ENCODE measurements around the gene FAM89A.

- TF ChIP-seq POLR2AphosphoS5 (IDR thresholded peaks at IDR 0.05) (no peak), POLR2A (IDR thresholded peaks at IDR 0.05) (no peak)
- TF ChIP-seq, protein P1, sequence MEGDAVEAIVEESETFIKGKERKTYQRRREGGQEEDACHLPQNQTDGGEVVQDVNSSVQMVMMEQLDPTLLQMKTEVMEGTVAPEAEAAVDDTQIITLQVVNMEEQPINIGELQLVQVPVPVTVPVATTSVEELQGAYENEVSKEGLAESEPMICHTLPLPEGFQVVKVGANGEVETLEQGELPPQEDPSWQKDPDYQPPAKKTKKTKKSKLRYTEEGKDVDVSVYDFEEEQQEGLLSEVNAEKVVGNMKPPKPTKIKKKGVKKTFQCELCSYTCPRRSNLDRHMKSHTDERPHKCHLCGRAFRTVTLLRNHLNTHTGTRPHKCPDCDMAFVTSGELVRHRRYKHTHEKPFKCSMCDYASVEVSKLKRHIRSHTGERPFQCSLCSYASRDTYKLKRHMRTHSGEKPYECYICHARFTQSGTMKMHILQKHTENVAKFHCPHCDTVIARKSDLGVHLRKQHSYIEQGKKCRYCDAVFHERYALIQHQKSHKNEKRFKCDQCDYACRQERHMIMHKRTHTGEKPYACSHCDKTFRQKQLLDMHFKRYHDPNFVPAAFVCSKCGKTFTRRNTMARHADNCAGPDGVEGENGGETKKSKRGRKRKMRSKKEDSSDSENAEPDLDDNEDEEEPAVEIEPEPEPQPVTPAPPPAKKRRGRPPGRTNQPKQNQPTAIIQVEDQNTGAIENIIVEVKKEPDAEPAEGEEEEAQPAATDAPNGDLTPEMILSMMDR (IDR thresholded peaks at IDR 0.05): no peak
Observed at GRCh38 chr1:230986976-230987375, 53.1 kb downstream of the FAM89A start.

Measured in breast epithelium (tissue), 3 donors.